Amniotic stem cell (primary cell): ENCODE results near the gene NR6A1.

Source experiments
- DNase-seq: peaks from one replicate; lab custom pipeline; 2025; lab: John Stamatoyannopoulos, UW

NR6A1 gene

GRCh38 chr9:124658165-124659017, 112.7 kb downstream of the NR6A1 start:
- DNase-seq: peak; percentile 84

- no peak for DNase-seq
These were observed 113.6 kb downstream of the NR6A1 start for GRCh38 chr9:124657516-124657915.

- DNase-seq: no peak
These were observed 116.7 kb downstream of the NR6A1 start for GRCh38 chr9:124654431-124654830.

GRCh38 chr9:124652615-124653393, 118.3 kb downstream of the NR6A1 start:
- peak; percentile 82 for DNase-seq

GRCh38 chr9:124652203-124652602, 118.9 kb downstream of the NR6A1 start:
- DNase-seq: no peak

GRCh38 chr9:124645274-124645673, 125.8 kb downstream of the NR6A1 start:
- no peak for DNase-seq

- no peak for DNase-seq
These were observed 131.5 kb downstream of the NR6A1 start for GRCh38 chr9:124639637-124640036.

- no peak for DNase-seq
These were observed 135.8 kb downstream of the NR6A1 start for GRCh38 chr9:124635285-124635684.

GRCh38 chr9:124632077-124632621, 139.0 kb downstream of the NR6A1 start:
- no peak for DNase-seq

- no peak for DNase-seq
These were observed 139.8 kb downstream of the NR6A1 start for GRCh38 chr9:124631326-124631725.

- no peak for DNase-seq
These were observed 141.5 kb downstream of the NR6A1 start for GRCh38 chr9:124629600-124629999.

GRCh38 chr9:124628741-124629140, 142.4 kb downstream of the NR6A1 start:
- DNase-seq: no peak

- no peak for DNase-seq
These were observed 144.8 kb downstream of the NR6A1 start for GRCh38 chr9:124626276-124626675.

- DNase-seq: no peak
These were observed 146.0 kb downstream of the NR6A1 start for GRCh38 chr9:124625087-124625486.

GRCh38 chr9:124624735-124624992, 146.4 kb downstream of the NR6A1 start:
- no peak for DNase-seq

- DNase-seq: no peak
These were observed 147.0 kb downstream of the NR6A1 start for GRCh38 chr9:124623966-124624734.

GRCh38 chr9:124622882-124623281, 148.2 kb downstream of the NR6A1 start:
- DNase-seq: no peak

GRCh38 chr9:124621371-124622328, 149.5 kb downstream of the NR6A1 start:
- DNase-seq: no peak

GRCh38 chr9:124618476-124618875, 152.6 kb downstream of the NR6A1 start:
- DNase-seq: no peak

GRCh38 chr9:124617477-124618141, 153.5 kb downstream of the NR6A1 start:
- peak; percentile 29 for DNase-seq

- DNase-seq: no peak
These were observed 154.2 kb downstream of the NR6A1 start for GRCh38 chr9:124616961-124617360.
